ACHN (cell line): ENCODE results near the gene MBD1.
"Not testable (repeated sequence)": the region's sequence is repeated elsewhere in the genome, so short reads cannot be mapped to it uniquely, and the experiment has no call there.

ENCODE experiments used
- DNase-seq: peaks from one replicate; pipeline ENCODE4 v3.0.0-alpha.2; 2015
- in situ Hi-C: cut with HindIII; loops from 2 replicates; pipeline ENCODE4 v1.10.0; 2017; ENCODE audit warnings: low sequenced_read_pairs, low pct_ligation_motif_present, low pct_unique_long_range_greater_than_20kb

The MBD1 gene

DNA sequence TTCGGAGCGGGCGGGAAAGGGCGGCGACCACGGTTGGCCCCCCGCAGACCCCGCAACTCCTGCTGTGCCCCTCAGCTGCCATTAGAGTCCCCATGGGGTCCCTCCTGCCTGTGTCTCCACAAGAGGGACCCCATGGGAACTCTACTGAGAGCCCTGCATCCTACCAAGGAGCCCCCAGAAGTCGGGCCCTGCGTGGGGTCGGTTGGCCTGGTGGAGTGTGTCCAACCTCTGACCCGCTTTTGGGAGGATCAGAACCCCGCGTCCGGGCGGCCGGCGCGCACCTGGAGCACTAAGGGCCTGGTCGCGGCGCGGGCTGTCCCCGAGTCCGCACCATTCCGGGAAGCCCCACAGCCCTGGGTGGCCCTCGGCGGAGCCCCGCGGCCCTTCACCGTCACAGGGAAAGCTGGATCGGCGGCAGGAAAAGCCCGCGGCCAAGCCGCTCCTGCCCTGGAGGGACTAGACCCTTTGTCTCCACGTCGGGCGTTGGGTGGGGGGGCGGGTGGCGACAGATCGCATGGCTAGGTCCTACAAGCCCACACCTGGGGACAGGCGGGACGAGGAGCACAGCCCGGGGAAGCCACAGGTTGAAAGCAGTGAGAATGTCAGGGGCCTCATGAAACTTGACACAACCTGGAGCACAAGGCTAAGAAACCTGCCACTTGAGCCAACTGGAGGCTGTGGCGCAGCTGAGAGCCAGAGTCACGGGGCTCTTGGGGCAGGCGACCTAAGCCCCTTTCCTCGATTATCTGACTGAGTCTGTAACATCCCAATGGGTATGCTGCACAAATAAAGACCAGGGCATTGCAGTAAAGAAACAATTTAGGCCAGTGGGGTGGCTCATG lies 17.3 kb upstream of the MBD1 start:
- in situ Hi-C loops = no loop called here
- DNase-seq = no peak

- peak; percentile 63 for DNase-seq
- in situ Hi-C loops = no loop called here
Measured at GRCh38 chr18:50297621-50298442, 16.5 kb upstream of the MBD1 start.

DNA sequence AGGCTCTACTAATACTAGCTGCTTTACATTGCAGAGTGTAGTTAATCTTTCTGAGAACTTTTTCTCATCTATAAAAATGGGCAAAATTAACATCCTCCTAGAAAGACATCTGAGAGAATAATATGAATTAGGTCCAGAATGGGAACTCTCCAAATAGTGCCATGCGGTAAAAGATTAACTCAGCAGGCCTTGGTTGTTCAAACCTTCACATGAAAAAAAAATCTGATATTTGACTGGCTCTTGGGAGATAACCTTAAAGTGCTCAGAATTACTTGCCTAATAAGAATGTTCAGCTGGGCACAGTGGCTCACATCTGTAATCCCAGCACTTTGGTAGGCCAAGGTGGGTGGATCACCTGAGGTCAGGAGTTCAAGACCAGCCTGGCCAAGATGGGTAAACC lies 11.7 kb upstream of the MBD1 start:
- no peak for DNase-seq
- in situ Hi-C loops = no loop called here

DNA sequence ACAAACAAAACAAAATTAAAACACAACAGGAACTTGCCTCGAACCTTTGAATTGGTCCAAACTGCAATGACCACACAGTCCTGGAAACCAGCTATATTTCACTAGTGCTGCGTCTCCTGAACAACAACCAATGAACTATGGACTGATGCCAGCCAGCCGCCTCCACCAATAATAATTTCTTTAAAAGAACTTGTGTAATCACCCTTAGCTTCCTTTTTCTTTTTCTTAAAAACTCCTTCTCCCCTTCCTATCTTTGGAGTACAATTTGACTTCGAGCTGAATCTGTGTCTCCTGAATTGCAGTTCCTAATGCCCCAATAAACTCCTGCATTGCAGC lies 7.8 kb upstream of the MBD1 start:
- DNase-seq = no peak
- in situ Hi-C loops = no loop called here

GRCh38 chr18:50288348-50289107 lies 7.2 kb upstream of the MBD1 start:
- DNase-seq, in situ Hi-C loops: not testable (repeated sequence)

DNA sequence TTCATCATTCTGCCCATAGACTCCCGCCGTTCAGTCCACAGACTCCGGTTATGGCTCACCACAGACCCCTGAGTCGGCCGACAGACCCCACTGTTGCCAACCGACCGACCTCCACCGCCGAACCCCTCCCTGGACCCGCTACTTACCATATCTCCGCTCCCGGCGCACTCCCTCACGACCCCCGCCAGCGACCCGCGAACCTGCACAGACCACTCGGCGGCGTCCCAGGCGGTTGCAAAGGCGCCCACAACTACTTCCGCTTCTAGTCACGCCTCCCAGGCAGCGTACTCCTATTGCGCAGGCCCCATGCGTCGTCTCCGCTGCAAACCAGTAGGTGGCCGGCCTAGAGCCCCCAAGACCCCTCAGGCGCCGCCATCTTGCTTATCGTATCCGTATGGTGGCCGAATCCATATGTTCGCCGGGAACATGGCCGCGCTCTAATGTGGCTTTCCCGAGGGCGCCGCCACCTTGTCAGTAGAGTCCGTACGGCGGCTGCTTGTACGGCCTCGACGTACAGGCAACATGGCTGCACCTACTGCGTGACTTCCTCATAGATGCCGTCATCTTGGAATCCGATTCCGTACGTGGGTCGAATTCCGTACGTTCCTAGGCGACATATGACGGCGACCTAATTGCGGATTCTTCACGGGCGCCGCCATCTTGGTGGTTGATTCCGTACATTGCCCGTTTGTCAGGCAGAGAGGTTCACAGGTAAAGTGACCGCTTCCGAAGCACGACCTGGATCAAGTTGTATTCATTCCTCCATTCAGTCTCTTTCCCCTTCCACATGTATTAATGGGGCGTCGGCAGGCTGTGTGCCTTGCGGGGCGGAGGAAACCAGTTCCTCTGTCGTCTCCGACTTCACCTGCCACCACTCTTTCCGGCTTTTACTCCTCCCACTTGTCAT lies 6.4 kb upstream of the MBD1 start, which contains the start of gene CXXC1:
CXXC1 (minus strand) TSS at position 252 of the 907 bp plus-strand sequence; CDS start at position 149, 103 bp downstream.
- DNase-seq = peak; percentile 95
- in situ Hi-C loops = no loop called here

DNA sequence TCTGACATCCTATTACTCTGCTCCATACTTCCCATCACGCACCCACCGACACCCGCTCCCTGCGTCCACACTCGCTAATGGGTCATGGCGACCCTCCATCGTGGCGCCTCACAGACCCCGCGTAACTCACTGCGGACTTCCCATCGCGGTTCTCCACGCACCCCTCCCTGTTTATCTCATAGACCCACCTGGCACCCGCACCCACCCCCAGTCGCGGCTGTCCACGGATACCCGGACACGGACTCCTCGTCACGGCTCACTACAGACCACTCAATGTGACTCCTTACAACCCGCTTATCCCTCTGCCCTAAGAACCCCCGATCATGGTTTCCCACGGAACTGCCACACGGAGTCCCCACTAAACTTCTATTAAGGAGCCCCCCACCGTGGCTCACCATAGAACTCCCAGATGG lies 5.7 kb upstream of the MBD1 start:
- in situ Hi-C loops = no loop called here
- no peak for DNase-seq

DNA sequence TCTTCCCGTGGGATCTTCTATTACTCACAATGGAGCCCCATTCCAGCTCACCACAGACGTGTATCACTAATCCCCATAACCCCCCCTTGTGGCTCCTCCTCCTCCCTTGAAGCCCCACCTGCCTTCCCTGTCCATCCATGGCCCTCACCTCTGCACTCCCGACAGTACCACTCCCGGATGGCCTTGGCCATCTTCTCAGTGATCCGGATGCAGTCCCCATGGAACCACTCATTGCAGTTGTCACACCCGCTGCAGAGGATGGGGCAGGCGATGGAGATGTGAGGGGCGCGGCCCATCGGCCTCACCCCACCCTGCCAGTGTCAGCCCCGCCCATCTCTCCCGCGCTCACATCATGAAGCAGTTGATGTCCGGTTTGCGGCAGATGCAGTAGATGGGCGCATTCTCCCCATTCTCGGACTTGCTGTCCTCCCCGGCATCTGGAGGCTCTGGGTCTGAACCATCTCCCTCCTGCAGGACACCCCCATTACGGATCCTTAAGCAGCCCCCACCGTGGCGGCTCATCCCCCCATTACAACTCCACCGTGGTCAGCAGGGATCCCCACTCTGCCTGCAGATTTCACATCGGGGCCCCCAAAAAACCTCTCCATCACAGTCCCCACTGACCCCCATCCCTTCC lies 5.2 kb upstream of the MBD1 start:
- in situ Hi-C loops = no loop called here
- no peak for DNase-seq

- no peak for DNase-seq
- in situ Hi-C loops = no loop called here
Measured at GRCh38 chr18:50285631-50286321, 4.5 kb upstream of the MBD1 start.

GRCh38 chr18:50285071-50285470 lies 3.7 kb upstream of the MBD1 start:
- in situ Hi-C loops = no loop called here
- no peak for DNase-seq

DNA sequence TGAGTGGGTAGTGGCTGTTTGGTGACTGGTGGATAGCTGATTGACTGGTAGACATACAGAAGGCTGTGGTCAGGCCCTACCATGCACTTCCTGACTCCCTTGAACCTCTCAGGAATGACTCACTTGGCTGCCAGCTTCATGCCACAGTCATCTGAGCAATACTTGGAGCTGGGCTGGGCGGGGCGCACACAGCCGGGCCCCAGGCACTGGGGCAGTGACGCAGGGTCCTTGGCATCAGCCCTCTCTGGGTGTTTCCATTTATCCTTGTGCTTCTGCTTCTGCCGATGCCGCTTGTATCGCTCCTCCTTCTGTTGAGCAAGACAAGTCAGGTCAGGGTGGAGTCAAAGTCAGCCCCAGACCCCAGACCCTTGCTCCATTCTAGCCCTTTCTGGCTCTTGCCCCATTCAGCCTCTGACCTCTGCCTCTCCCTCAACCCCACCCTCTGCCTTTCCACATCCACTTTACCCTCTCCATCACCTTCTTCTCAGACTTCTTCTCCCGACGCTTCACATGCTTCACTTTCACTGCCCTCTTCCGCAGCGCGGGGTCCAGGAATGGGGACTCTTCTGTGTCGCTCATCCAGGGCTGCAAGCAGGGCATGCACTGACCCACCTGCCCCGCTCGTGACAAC lies 3.0 kb upstream of the MBD1 start:
- peak; percentile 83 for DNase-seq
- in situ Hi-C loops = no loop called here

DNA sequence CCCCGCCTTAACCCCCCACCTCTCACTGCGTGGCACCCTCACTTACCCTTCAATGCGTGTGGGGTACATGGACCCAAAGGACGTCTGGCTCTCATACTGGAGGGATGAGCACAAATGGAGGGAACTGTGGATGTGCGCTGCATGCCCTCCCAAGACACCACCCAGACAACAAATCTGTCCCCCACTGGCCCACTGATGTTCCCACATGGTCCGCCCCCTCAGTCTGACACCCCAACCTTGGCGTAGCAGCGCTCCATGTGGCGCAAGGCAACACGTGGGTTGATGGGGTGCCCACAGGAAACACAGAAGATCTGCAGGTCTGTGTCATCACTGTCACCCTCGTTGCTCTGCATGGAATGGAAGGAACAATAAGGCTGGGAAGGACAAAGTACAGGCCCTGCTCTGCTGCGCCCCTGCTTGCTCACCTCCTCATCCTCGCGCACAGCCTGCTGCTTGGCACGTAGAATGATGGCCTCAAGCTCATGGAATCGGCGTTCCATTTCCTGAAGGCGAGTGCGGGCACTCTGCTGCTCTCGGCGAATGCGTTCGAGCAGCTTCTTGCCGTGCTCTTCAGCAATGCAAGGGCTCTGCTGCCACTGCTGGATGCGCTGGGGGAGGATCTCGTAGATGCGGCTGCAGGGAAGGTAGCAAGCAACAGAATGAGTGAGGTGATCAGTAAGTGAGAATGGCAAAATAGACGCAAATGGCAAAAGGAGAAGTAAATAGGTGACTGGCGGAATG lies 2.3 kb upstream of the MBD1 start:
- in situ Hi-C loops = no loop called here
- no peak for DNase-seq

- in situ Hi-C loops = no loop called here
- no peak for DNase-seq
Measured at GRCh38 chr18:50282521-50283335, 1.4 kb upstream of the MBD1 start.

GRCh38 chr18:50281972-50282520 lies 723 bp upstream of the MBD1 start:
- no peak for DNase-seq
- in situ Hi-C loops = no loop called here

DNA sequence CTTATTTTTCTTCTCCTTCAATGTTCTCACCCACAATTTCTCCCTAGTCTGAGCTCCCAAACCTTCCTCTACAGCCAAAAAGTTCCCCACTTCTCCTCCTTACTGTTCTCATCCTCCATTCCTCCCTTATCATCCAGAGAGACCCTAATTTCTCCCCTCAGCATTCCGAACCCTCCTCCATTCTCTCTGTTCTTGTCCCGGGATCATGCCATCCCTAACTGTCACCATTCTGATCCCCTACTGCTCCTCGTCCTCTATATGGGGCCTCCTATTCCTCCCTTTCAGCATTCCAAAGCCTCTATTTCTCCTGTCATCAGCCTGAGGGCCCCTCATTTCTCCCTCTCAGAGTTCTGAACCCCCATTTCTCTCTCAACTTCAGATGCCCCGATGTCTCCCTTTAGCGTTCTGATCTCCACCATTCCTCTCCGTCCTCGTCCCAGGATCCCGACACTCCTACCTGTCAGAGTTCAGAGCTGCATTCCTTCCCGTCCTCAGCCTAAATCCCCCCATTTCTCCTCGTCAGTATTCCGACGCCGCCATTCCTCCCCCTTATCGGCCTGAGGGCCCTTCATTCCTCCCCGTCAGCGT lies 522 bp downstream of the MBD1 start:
- DNase-seq = no peak
- in situ Hi-C loops = no loop called here
